Smooth muscle cell (in vitro differentiated cells): Measurements from ENCODE around the gene SRGAP1. TPM values are rescaled to one million over a fixed set of nuclear protein-coding genes. Genes with fewer than 3 reads are reported as not detected.

ENCODE experiments used
- DNase-seq: peaks from one replicate; lab custom pipeline; 2025; ENCODE audit not compliant: unreplicated experiment; lab: John Stamatoyannopoulos, UW
- H2AFZ ChIP-seq: fragments of 200-600 bp; sonication (generic); 2 replicates; pipeline ENCODE4 v1.6.0; 2016; ENCODE audit warnings: antibody characterized with exemption, low read depth, mild to moderate bottlenecking
- H3F3A ChIP-seq: fragments of 200-600 bp; sonication (generic); 2 replicates; pipeline ENCODE4 v1.6.0; 2017; ENCODE audit warnings: antibody characterized with exemption, low read depth
- H3K27ac ChIP-seq: fragments of 200-600 bp; sonication (generic); 2 replicates; pipeline ENCODE4 v1.5.1; 2016; ENCODE audit warnings: low read depth, mild to moderate bottlenecking
- H3K27me3 ChIP-seq: fragments of 200-600 bp; sonication (generic); 2 replicates; pipeline ENCODE4 v1.6.1; 2016; ENCODE audit warnings: low read depth, mild to moderate bottlenecking
- H3K36me3 ChIP-seq: fragments of 200-600 bp; sonication (generic); 2 replicates; pipeline ENCODE4 v1.5.1; 2016; ENCODE audit warnings: low read depth
- H3K4me1 ChIP-seq: fragments of 200-600 bp; sonication (generic); 2 replicates; pipeline ENCODE4 v1.5.1; 2016; ENCODE audit warnings: low read depth
- H3K4me2 ChIP-seq: fragments of 200-600 bp; sonication (generic); 2 replicates; pipeline ENCODE4 v1.6.0; 2016; ENCODE audit warnings: mild to moderate bottlenecking
- H3K4me3 ChIP-seq: fragments of 200-600 bp; sonication (generic); 2 replicates; pipeline ENCODE4 v1.5.1; 2016; ENCODE audit warnings: mild to moderate bottlenecking
- H3K79me2 ChIP-seq: fragments of 200-600 bp; sonication (generic); 2 replicates; pipeline ENCODE4 v1.6.0; 2016; ENCODE audit warnings: low read depth, mild to moderate bottlenecking
- H3K9ac ChIP-seq: fragments of 200-600 bp; sonication (generic); 2 replicates; pipeline ENCODE4 v1.6.0; 2016; ENCODE audit warnings: low read depth
- H3K9me3 ChIP-seq: fragments of 200-600 bp; sonication (generic); replicated peaks from 2 replicates; pipeline ENCODE4 v1.5.1; 2016; ENCODE audit warnings: low read depth
- H4K20me1 ChIP-seq: fragments of 200-600 bp; sonication (generic); 2 replicates; pipeline ENCODE4 v1.6.0; 2016; ENCODE audit warnings: low read depth
- CTCF ChIP-seq: fragments of 200-600 bp; sonication (generic); IDR thresholded peaks from 2 replicates; pipeline ENCODE4 v1.5.1; 2017; ENCODE audit warnings: borderline replicate concordance, mild to moderate bottlenecking, antibody characterized with exemption; ENCODE audit not compliant: insufficient read depth, poor library complexity, severe bottlenecking
- WGBS: methylation state at CpG from one replicate; pipeline ENCODE4 v1.1.7; 2016; ENCODE audit warnings: low lambda C conversion rate; 5-methylcytosine and 5-hydroxymethylcytosine counted together
- polyA plus RNA-seq: library from polyadenylated mRNA; unstranded; fragments of >200 nt; fragmentation: Nextera tagmentation; extraction: Ambion mirVana; gene quantifications from 2 replicates; pipeline ENCODE4 v1.2.1, GENCODE V29; 2016
- total RNA-seq: library from RNA; depleted of rRNA; stranded (reverse); fragments of >200 nt; gene quantifications from 2 replicates; pipeline ENCODE4 v1.2.3, GENCODE V29; 2014

Gene SRGAP1
- total and polyA plus RNA-seq, 2 experiments from 2014 or later: 4.0 to 5.9 TPM

DNA sequence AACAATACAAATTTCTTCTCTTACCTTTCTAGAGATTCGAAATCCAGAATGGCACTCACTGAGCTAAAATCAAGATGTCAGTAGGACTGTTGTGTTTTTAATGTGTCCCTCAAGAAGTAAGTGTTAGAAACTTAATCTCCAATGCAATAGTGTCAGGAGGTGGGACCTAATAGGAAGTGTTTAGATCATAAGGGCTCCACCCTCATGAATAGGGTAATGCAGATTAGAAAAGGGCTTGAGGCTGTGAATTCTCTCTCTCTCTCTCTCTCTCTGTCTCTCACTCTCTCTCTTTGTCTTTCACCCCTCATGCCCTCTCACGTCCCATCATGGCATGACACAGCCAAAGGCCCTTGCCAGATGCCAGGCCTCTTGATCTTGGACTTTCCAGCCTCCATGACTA is 15.6 kb upstream of the SRGAP1 start:
- no peaks in the 10 kb centered on the region for H3K4me1 ChIP-seq
- WGBS: 97% methylated on average over 2 of the region's 2 CpGs
- H3K4me2 ChIP-seq: no peak overlapping the region
- H3K4me3 ChIP-seq: no peak overlapping the region
- H3K79me2 ChIP-seq: no peaks in the 10 kb centered on the region
- H3K27me3 ChIP-seq: peaks cover 3% of the 10 kb centered on the region
- no peaks in the 10 kb centered on the region for H3K36me3 ChIP-seq
- no peak overlapping the region for H3K27ac ChIP-seq
- H3F3A ChIP-seq: no peaks in the 10 kb centered on the region
- H2AFZ ChIP-seq: no peak overlapping the region
- TF ChIP-seq CTCF: no peak
- no peak for DNase-seq
- no peak overlapping the region for H3K9ac ChIP-seq
- H3K9me3 ChIP-seq: no peaks in the 10 kb centered on the region
- no peaks in the 10 kb centered on the region for H4K20me1 ChIP-seq

- no peak for TF ChIP-seq CTCF
- Histone ChIP-seq H3F3A (no peaks in the 10 kb centered on the region), H2AFZ (no peak overlapping the region), H3K27me3 (peaks cover 3% of the 10 kb centered on the region), H3K4me2 (no peak overlapping the region), H3K9me3 (no peaks in the 10 kb centered on the region), H3K4me3 (no peak overlapping the region), H4K20me1 (no peaks in the 10 kb centered on the region), H3K27ac (no peak overlapping the region), H3K9ac (no peak overlapping the region), H3K4me1 (no peaks in the 10 kb centered on the region), H3K79me2 (no peaks in the 10 kb centered on the region), H3K36me3 (no peaks in the 10 kb centered on the region)
- 93% methylated on average over 2 of the region's 2 CpGs for WGBS
- no peak for DNase-seq
Observed at GRCh38 chr12:63836046-63836445, 8.5 kb upstream of the SRGAP1 start.

- peaks cover 5% of the 10 kb centered on the region for H3F3A ChIP-seq
- no peak for TF ChIP-seq CTCF
- 89% methylated on average over 3 of the region's 3 CpGs for WGBS
- H2AFZ ChIP-seq: no peak overlapping the region
- no peak overlapping the region for H3K4me3 ChIP-seq
- DNase-seq: no peak
- no peaks in the 10 kb centered on the region for H3K36me3 ChIP-seq
- no peaks in the 10 kb centered on the region for H3K4me1 ChIP-seq
- no peak overlapping the region for H3K9ac ChIP-seq
- H3K27ac ChIP-seq: no peak overlapping the region
- no peaks in the 10 kb centered on the region for H4K20me1 ChIP-seq
- H3K4me2 ChIP-seq: no peak overlapping the region
- peaks cover 3% of the 10 kb centered on the region for H3K27me3 ChIP-seq
- no peaks in the 10 kb centered on the region for H3K9me3 ChIP-seq
- H3K79me2 ChIP-seq: no peaks in the 10 kb centered on the region
Observed at GRCh38 chr12:63836936-63837335, 7.6 kb upstream of the SRGAP1 start.

- H3K4me2 ChIP-seq: no peak overlapping the region
- H3K36me3 ChIP-seq: no peaks in the 10 kb centered on the region
- H3K9me3 ChIP-seq: no peaks in the 10 kb centered on the region
- WGBS: 95% methylated on average over 9 of the region's 9 CpGs
- no peak overlapping the region for H2AFZ ChIP-seq
- H3K27me3 ChIP-seq: no peaks in the 10 kb centered on the region
- H4K20me1 ChIP-seq: no peaks in the 10 kb centered on the region
- H3K4me1 ChIP-seq: no peaks in the 10 kb centered on the region
- no peak overlapping the region for H3K9ac ChIP-seq
- no peak overlapping the region for H3K4me3 ChIP-seq
- no peak for DNase-seq
- H3K79me2 ChIP-seq: no peaks in the 10 kb centered on the region
- H3K27ac ChIP-seq: no peak overlapping the region
- TF ChIP-seq CTCF: no peak
- H3F3A ChIP-seq: peaks cover 11% of the 10 kb centered on the region
Observed at GRCh38 chr12:63838411-63838810, 6.1 kb upstream of the SRGAP1 start.
